Measurements from ENCODE around the gene DCTN3.
"Not testable (repeated sequence)": the region's sequence is repeated elsewhere in the genome, so short reads cannot be mapped to it uniquely, and the experiment has no call there.

The DCTN3 gene

GRCh38 chr9:34647084-34647403 is 26.7 kb upstream of the DCTN3 start:
- no peak for FAIRE-seq
- no peak for DNase-seq (ENCODE audit: low spot score)

- DNase-seq (ENCODE audit: low spot score) (peak; percentile 97), FAIRE-seq (peak; percentile 83)
Measured at GRCh38 chr9:34646211-34647083, 26.2 kb upstream of the DCTN3 start, which contains the start of gene GALT. GALT (plus strand) TSS chr9:34646675; CDS start chr9:34646705, 30 bp downstream.

- FAIRE-seq (no peak), DNase-seq (ENCODE audit: low spot score) (no peak)
Measured at GRCh38 chr9:34644766-34645314, 24.5 kb upstream of the DCTN3 start.

GRCh38 chr9:34642679-34643078 is 22.4 kb upstream of the DCTN3 start:
- FAIRE-seq (no peak), DNase-seq (ENCODE audit: low spot score) (no peak)

GRCh38 chr9:34639322-34639721 is 19.0 kb upstream of the DCTN3 start:
- DNase-seq (ENCODE audit: low spot score); FAIRE-seq: not testable (repeated sequence)

DNA sequence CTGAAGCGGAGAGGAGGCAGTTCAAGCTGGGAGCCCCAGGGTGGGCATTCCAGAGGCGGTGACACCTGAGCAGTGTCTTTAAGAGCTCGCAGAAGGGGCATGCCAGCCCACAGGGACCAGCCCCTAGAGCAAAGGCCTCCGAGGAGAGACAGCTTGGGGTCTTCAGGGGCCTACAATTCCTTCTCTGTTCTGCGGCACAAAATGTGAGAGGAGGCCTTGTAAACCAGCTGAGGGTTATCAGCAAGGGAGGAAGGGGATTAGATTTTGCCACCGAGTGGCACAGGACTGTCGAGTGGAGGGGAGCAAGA is 17.8 kb upstream of the DCTN3 start:
- FAIRE-seq: no peak
- no peak for DNase-seq (ENCODE audit: low spot score)

- FAIRE-seq: peak; percentile 88
- peak; percentile 94 for DNase-seq (ENCODE audit: low spot score)
Measured at GRCh38 chr9:34637356-34638137, 17.3 kb upstream of the DCTN3 start, which contains the start of gene SIGMAR1. SIGMAR1 (minus strand) TSS chr9:34637787; CDS start chr9:34637697, 90 bp downstream.

- FAIRE-seq (no peak), DNase-seq (ENCODE audit: low spot score) (no peak)
Measured at GRCh38 chr9:34636791-34637355, 16.6 kb upstream of the DCTN3 start.

DNA sequence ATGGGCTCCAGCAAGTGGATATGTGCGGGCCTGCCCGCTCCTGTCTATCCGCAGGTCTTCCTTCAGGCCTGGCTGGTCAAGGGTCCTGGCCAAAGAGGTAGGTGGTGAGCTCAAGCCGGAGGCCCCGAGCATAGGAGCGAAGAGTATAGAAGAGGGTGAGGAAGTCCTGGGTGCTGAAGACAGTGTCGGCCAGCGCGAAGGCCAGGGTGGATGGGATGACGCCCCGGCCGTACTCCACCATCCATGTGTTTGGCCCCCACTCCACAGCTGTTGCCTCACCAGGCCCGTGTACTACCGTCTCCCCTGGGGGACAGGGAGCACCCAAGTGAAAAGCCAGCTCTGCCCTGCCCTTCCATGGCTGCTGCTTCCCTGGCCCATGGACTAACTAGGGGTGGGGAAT is 15.3 kb upstream of the DCTN3 start:
- FAIRE-seq (no peak), DNase-seq (ENCODE audit: low spot score) (no peak)

- FAIRE-seq (no peak), DNase-seq (ENCODE audit: low spot score) (no peak)
Measured at GRCh38 chr9:34634551-34635248, 14.4 kb upstream of the DCTN3 start.

DNA sequence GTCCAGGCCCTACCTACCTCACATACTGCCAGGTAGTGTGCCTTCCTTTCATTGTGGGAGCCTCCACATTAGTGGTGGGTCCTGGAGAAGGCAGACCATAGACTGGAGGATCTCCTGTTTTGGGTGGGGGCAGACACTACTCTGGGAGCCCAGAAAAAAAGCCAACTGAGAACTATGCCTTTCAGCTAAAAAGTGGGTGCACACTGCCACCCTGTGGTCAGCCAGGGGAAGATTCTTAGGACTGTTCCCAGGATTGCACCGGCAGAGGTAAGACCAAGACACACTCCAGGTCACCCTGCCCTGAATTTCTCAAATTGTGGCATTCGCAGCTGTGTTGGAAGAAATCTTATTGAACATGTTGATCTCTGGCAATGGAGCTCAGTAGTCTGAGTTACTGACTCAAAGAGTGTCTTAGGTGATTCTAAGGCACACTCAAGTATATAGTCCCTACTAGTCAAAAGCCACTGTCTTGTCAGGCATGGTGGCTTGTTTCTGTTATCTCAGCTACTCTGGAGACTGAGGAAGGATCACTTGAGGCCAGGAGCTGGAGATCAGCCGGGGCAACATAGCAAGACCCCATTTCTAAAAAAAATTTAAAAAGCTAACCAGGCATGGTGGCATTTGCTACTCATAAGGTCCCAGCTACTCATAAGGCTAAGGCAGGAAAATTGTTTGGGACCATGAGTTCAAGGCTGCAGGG is 13.7 kb upstream of the DCTN3 start:
- peak; percentile 79 for FAIRE-seq

GRCh38 chr9:34633166-34633565 is 12.9 kb upstream of the DCTN3 start:
- no peak for FAIRE-seq

More for the DNA sequence above, 13.7 kb upstream of the DCTN3 start:
- DNase-seq (ENCODE audit: low spot score): peak; percentile 79

GRCh38 chr9:34630402-34631154 is 10.3 kb upstream of the DCTN3 start:
- no peak for DNase-seq (ENCODE audit: low spot score)
- no peak for FAIRE-seq

More at GRCh38 chr9:34633166-34633565, 12.9 kb upstream of the DCTN3 start:
- DNase-seq (ENCODE audit: low spot score): no peak

DNA sequence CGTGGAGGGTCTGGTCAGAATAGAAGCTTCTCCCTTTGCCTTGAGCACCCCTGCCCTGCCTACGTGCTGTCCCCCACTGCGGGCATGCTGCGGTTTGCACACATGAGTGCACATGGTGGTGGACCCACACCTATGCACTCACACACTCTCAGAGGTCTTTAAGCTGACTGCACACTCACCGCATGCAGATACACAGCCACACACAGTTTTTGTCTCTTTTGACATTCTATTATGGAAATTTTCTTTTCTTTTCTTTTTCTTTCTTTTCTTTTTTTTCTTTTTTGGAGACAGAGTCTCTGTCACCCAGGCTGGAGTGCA is 9.2 kb upstream of the DCTN3 start:
- DNase-seq (ENCODE audit: low spot score): no peak

GRCh38 chr9:34628656-34629490 is 8.6 kb upstream of the DCTN3 start, which contains the start of gene ARID3C:
ARID3C (minus strand) TSS chr9:34629066; CDS start chr9:34628014, 1,052 bp downstream.
- peak; percentile 67 for DNase-seq (ENCODE audit: low spot score)
- FAIRE-seq: peak; percentile 82

More for the DNA sequence above, 9.2 kb upstream of the DCTN3 start:
- peak; percentile 78 for FAIRE-seq

GRCh38 chr9:34627716-34628655 is 7.7 kb upstream of the DCTN3 start:
- no peak for FAIRE-seq

GRCh38 chr9:34625186-34625486 is 4.8 kb upstream of the DCTN3 start:
- DNase-seq (ENCODE audit: low spot score): no peak
- FAIRE-seq: no peak

More at GRCh38 chr9:34627716-34628655, 7.7 kb upstream of the DCTN3 start:
- no peak for DNase-seq (ENCODE audit: low spot score)

Data from urothelium cell line (cell line).